NCI-H748 (cell line): Measurements from ENCODE around the gene UIMC1.
"Not testable (repeated sequence)": the region's sequence is repeated elsewhere in the genome, so short reads cannot be mapped to it uniquely, and the experiment has no call there.

Experiments used
- DNase-seq: peaks from one replicate; lab custom pipeline; 2025; ENCODE audit not compliant: unreplicated experiment; lab: John Stamatoyannopoulos, UW

UIMC1 gene

DNA sequence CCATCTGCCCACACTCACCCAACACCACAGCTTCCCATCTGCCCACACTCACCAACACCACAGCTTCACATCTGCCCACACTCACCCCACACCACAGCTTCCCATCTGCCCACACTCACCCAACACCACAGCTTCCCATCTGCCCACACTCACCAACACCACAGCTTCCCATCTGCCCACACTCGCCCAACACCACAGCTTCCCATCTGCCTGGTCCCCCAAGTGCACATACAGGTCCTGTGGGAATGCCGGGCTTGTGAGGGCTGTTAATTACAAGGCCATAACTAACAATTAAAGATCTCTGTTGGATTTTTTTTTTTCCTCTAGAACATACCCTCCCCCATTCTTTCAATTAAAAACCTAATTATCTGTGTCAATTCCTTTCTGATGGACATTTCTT lies 133.6 kb downstream of the UIMC1 start:
- DNase-seq = not testable (repeated sequence)

DNA sequence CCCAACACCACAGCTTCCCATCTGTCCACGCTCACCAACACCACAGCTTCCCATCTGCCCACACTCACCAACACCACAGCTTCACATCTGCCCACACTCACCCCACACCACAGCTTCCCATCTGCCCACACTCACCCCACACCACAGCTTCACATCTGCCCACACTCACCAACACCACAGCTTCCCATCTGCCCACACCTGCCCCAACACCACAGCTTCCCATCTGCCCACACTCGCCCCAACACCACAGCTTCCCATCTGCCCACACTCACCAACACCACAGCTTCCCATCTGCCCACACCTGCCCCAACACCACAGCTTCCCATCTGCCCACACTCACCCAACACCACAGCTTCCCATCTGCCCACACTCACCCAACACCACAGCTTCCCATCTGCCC lies 134.0 kb downstream of the UIMC1 start:
- not testable (repeated sequence) for DNase-seq

DNA sequence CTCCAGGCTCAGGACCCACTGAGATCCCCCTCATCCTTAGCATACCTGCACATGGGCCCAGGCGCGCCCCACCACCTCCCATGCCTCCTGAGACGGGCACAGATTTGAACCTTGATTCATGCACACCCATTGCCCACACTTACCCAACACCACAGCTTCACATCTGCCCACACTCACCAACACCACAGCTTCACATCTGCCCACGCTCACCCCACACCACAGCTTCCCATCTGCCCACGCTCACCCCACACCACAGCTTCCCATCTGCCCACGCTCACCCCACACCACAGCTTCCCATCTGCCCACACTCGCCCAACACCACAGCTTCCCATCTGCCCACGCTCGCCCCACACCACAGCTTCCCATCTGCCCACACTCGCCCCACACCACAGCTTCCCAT lies 135.9 kb downstream of the UIMC1 start:
- DNase-seq = not testable (repeated sequence)

DNA sequence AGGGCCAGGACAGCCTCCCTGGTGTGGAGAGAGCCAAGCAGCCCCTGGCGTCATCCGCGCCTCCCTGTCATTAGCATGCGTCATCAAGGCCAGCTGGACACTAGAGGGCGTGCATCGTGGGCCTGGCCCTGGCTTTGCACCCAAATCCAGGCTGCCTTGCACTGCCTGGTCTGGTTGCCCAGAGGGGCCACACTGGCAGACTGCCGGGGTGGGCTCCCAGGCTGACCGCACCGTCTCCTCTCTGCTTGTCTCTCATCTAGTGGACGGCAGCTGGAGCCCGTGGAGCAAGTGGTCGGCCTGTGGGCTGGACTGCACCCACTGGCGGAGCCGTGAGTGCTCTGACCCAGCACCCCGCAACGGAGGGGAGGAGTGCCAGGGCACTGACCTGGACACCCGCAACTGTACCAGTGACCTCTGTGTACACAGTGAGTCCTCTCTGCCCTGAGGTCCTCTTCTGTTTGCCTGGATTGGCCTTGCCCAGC lies 136.4 kb downstream of the UIMC1 start:
- DNase-seq = peak; percentile 42

DNA sequence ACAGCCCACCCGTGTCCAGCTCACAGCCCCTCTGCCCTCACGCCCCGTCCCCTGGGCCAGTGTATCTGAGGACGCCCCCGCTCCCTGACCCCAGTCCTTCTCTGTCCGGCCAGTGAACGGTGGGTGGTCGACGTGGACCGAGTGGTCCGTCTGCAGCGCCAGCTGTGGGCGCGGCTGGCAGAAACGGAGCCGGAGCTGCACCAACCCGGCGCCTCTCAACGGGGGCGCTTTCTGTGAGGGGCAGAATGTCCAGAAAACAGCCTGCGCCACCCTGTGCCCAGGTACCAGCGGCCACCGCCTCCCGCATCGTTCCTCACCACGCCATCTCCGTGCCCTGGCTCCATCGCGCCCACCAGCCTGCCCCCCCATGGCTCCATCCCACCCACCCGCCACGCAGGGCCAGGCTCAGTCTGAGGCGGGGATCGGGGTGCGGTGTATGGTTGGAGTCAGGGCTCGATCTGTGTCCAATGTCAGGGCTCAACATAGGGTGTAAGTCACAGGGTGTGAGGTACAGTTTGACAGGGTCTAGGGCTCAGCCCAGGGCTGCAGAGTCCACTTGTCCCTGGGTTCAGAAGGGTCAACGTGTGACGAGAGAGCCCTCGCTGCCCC lies 137.0 kb downstream of the UIMC1 start:
- no peak for DNase-seq

DNA sequence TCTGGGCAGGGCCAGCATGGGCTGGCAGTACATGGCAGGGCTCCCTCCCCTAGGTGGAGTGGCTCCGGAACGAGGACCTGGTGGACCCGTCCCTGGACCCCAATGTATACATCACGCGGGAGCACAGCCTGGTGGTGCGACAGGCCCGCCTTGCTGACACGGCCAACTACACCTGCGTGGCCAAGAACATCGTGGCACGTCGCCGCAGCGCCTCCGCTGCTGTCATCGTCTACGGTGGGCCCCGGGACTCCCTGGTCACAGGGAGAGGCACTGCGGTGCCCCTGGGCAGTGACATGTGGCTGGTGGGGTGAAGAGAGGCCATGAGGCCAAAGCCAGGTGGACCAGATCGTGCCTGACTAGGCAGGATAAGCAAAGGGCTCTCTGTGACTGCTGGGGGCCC lies 137.8 kb downstream of the UIMC1 start:
- no peak for DNase-seq

DNA sequence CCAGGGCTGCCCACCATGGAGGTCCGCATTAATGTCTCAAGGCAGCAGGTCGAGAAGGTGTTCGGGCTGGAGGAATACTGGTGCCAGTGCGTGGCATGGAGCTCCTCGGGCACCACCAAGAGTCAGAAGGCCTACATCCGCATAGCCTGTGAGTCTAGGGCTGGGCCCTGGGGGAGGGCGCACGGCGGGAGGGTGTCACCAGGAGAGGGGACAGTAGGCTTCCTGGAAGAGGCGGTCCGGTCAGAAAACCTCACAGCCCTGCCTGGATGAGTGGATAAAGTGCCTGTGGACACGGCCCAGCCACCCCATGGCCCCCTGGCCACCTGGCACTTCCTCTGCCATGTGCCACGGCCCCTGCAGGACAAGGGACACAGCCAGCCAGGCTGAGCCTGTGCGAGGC lies 138.5 kb downstream of the UIMC1 start:
- DNase-seq = no peak

DNA sequence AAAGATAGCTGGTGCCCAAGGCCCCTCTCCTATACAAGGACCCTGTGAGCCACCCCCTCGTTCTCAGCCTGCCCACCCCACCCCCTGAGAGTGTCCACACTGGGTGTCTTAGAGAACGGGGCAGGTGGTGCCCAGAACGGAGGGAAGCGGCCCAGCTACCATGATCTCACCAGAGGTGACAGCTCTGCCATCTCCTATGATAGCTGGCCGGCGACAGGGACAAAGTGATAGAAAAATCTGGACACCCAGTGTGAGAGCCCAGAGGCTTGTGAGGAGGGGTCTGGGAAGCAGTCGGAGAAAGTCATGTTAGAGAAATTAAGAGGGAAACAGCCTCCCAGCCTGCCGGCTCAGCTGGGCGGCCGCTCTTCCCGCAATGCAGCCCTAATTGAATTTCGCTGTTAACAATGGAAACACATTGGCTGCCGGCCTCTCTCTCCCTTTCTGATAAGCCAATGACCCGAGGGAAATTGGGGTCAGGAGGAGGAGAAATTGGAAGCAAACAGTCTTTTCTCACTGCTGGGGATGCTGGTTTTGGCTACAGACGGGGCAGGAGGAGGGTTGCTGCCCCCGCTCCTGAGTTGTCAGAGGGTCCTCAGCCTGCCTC lies 139.8 kb downstream of the UIMC1 start:
- DNase-seq = peak; percentile 64

DNA sequence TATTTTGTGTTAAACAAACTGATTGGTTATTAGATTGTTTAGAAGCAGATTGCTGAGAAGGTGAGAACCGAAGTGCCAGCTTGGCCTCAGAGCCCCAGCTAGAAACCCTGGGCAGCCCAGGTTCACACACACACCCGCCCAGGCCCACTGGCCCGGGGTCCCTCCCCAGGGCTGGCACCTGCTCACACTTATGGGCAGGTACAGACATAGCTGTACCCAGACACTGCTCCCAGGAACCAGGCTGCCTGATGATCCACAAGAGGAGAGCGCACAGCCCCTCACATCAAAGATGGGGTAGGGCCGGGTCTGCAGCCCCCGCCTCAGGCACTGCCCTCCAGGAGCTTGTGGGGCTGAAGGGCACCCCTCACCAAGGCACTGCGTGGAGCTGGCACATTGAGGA lies 140.6 kb downstream of the UIMC1 start:
- DNase-seq = no peak

DNA sequence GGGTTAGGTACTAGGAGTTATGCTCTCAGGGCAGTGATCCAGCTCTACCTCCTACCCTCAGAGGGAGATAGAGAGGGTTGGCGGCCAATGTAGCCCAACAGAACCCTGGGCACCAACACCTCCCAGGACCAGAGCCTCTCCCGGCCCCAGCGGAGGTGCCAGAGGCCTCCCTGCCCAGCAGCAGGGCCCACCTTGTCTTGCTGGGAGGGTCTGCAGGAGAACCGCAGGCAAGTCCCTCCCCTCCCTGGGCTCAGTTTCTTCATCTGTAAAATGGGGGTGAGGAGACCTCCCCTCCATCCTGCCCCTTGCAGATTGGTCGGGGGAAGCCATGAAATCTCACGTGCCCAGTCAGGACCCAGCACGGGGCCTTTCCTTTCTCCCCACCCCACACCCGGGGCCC lies 141.8 kb downstream of the UIMC1 start:
- DNase-seq = no peak

DNA sequence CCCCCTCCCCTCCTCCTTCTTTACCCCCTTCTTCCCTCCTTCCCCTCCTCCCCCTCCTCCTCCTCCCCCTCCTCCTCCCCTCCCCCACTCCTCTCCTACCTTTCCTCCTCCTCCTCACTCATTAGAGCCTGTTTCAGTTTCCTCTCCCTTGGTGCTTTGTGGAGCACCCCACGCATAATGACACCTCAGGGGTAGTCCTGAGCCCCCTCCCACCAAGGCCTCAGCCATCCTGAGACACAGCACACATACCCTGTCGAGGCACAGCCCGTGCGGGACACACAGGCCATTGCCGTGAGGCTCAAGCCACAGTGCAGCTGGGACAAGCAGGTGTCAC lies 142.8 kb downstream of the UIMC1 start:
- DNase-seq = no peak

DNA sequence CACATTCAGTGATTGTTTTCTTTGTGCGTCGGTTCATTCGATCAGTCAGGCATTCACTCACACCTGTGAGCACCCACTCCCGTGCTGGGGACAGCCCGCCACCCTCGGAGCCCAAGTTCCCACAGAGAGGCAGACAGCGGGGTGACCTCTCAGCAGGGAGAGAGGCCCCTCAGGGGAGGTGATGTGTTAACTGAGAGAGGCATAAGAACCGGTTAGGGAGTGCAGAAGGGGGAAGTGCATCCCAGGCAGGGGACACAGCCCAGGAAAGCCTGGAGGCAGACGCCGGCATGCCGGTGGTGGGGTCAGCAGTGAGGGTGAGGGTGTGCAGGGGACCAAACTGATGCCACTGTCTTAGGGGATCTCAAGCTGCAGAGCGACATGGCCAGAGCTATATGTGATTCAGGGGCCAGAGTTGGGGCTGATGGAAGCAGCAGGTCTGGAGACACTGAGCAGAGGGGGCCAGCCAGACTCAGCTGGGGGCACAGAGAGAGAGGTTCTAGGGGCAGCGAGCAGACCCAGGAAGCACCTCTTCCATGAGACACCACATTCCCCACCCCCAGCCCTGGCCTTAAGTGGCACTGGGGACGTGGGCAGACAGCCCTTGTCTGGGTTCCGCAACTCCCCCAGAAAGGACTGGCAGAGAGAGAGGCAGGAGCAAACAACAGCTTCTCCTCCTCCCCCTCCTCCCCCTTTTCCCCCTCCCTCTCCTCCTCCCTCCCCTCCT lies 143.4 kb downstream of the UIMC1 start:
- no peak for DNase-seq

DNA sequence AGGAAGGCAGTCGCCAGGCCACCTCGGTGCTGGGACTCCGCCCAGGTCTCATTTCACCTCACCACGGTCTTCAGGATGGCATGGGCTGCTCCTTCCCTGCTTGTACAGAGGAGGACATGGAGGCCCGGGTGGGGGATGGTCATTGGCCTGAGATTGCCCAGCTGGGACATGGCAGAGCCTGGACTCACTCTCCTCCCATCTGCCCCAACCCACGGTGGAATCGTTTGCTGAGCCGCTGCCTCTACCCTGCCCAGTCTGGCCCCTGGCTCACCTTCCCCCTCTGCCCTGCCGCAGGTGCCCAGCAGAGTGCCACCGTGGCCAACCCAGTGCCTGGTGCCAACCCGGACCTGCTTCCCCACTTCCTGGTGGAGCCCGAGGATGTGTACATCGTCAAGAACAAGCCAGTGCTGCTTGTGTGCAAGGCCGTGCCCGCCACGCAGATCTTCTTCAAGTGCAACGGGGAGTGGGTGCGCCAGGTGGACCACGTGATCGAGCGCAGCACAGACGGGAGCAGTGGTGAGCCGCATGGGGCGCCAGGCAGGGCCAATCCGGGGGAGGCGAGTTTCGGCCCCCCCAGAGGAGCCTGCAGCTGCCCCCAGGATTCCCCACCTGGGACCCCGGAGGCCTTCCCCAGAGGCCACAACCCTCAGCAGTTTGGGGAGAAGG lies 144.1 kb downstream of the UIMC1 start:
- DNase-seq = no peak

DNA sequence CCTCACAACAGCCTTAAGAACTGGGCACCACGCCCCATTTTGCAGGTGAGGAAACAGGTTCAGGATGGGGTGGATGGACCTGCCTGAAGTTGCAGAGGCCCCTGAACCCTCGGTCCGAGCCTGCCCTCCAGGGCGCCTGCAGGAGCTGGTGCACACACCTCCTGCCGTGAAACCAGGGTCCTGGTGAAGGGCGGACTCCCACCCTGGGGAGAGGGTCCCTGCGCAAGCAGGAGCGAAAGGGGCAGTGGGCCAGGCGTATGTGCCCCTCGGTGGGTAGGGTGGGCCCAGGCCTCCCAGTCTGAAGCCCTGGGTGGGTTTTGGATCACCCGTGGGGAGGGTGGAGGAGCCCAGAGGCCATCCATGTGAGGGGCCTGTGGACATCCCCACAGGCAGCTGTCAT lies 145.3 kb downstream of the UIMC1 start:
- DNase-seq = no peak

DNA sequence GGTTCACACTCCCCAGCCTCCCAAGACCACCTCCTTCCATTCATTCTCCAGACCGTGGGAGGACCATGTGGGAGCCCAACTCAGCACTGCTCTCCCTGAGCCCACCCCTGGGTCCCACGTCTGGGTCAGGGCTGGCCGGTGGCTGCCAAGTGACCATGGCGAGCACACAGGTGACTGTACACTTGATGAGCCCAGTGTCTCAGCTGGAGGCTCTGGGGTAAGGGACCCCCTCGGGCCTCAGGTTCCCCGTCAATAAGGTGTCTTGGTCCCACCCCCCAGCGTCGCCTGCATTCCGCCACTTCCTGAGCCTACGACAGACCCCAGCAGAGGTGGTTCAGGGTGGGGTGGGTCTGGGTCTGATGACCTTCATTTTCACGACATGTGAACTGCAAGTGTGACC lies 146.2 kb downstream of the UIMC1 start:
- DNase-seq = no peak

DNA sequence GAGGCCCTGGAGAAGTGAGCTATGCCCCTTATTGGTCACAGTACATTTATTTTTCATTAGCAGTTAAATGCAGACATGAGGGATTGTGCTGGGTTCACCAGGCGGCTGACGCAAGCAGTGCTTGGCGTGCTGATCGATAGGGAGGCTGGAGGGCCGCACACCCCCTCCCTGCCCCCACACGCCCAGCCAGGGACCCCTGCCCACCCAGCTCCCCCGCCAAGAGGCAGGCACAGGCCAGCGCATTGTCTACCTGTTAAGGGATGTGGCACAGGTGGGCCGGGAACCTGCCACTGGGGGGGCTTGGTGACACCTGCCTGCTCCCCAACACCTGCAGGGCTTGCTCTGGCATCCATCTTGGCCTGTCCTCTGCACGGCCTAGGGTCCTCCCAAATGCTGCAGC lies 146.7 kb downstream of the UIMC1 start:
- no peak for DNase-seq

DNA sequence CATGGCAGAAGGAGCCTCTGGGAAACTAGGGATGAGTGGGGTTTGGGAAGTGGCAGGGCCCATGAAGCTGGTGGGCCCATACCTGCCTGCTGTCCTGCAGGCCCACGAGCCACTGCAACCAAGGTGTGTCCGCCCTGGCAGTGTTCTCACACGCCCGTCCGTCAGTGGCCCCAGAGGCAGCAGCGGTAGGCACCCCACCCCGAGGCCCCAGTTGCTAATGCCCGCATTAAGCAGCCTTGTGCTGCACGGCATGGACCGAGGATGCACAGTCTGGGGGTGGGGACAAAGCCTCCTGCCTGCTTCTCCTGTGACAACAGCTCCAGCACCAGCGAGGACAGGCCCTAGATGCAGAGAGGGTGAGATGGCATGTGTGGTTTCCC lies 148.7 kb downstream of the UIMC1 start:
- no peak for DNase-seq

DNA sequence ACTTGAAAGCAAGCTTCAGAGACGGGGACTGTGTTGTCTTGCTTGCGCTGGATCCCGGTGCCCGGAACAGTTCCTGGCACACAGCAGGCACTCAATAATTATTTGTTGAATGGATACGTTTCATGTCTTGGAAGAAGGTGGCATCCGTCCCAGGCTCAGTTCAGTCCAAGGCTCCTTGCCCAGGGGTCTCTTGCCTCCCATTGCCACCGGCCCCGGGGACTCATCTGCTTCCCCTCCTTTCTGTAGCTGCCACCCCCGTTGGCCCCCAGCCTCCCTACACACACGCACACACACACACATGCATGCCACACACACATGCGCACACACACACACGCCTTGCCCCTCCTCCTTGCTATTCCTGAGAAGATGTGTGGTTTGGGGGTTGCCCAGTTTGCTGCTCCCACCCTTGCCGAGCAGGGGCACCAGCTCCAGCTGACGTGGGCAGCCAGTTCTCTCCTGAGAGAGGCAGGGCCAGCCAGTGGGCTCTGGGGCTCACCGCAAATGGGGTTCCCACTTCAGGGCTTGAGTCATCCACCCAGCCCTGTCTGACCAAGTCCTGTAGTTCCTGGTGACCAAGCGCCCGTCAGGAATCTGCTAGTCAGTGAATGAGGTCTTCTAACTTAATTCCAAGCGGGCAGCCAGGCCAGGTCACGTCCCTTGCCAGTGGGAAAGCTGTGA lies 149.2 kb downstream of the UIMC1 start:
- DNase-seq = no peak

DNA sequence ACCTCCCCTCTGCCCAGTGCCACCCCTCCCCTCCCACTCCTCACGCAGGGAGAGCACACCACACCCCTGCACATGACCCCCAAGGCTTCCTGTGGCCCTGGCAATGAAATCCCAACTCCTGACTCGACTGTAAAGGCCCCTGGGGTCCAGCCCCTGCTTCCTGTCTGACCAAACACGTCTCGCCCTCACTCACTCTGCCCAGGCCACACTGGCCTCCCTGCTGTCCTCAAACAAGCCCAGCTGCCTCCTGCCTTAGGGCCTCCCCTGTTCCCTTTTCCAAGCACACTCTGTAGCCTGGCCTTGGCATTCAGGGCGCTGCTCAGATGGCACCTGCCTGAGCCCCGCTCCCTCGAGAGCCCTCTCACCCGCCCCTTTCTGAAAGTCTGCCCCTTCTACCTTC lies 149.8 kb downstream of the UIMC1 start:
- DNase-seq = no peak

DNA sequence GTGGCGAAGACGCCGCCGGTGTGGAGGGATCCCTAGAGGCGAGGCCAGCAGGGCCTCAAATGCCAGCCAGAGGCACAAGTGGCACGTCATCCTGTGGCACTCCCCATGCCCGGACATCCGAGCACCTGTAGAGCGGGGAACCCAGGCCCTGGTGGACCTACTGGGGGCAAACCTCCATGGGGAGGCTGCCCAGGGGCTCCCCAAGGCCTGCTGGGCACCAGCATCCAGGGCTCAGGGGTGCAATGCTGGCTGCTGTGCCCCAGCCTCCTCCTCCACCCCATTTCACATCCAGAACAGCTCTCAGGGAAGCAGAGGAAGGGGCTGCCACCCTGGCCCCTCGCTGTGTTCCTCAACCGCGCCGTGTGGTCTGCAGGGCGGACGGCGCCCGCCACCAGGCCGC lies 151.0 kb downstream of the UIMC1 start:
- no peak for DNase-seq
